Esophagus squamous epithelium (tissue), 5 donors: ENCODE measurements around the gene RABGAP1. TPM values are rescaled to one million over a fixed set of nuclear protein-coding genes. Genes with fewer than 3 reads are reported as not detected.

Experiments
- DNase-seq: peaks from one replicate; lab custom pipeline; 2025; lab: John Stamatoyannopoulos, UW
- H3K27ac ChIP-seq, 4 donors: fragments of 200-600 bp; sonication (generic); one replicate each; pipeline ENCODE4 v1.5.1; 2016 to 2019; ENCODE audit warnings: mild to moderate bottlenecking in 1 of 4
- H3K27me3 ChIP-seq, 4 donors: fragments of 200-600 bp; sonication (generic); 1 replicate in 3 of 4; 2 replicates in 1 of 4; pipeline versions ENCODE4 v1.5.1 to v1.6.0; 2017 to 2021; ENCODE audit warnings: antibody characterized with exemption in 1 of 4
- H3K36me3 ChIP-seq, 3 donors: fragments of 200-600 bp; sonication (generic); one replicate each; pipeline ENCODE4 v1.5.1; 2016 to 2019
- H3K4me1 ChIP-seq, 3 donors: fragments of 200-600 bp; sonication (generic); one replicate each; pipeline ENCODE4 v1.5.1; 2017 to 2019
- H3K4me3 ChIP-seq, 4 donors: fragments of 200-600 bp; sonication (generic); 1 replicate in 3 of 4; 2 replicates in 1 of 4; pipeline ENCODE4 v1.5.1; 2016 to 2019; ENCODE audit warnings: mild to moderate bottlenecking in 2 of 4, moderate library complexity in 1 of 4
- H3K9me3 ChIP-seq, 3 donors: fragments of 200-600 bp; sonication (generic); one replicate each; pipeline ENCODE4 v1.5.1; 2016 to 2019
- POLR2A ChIP-seq, 4 donors: fragments of 450-650 bp; IDR thresholded peaks; one replicate each; pipeline ENCODE4 v1.6.1; 2017; ENCODE audit warnings: antibody characterized with exemption in 4 of 4, mild to moderate bottlenecking in 4 of 4, moderate library complexity in 3 of 4
- WGBS, 2 donors: methylation state at CpG; one replicate each; pipeline ENCODE4 v1.1.5; 2018; 5-methylcytosine and 5-hydroxymethylcytosine counted together
- intact Hi-C: fragments of 100-400 bp; cut with DNase I; formaldehyde crosslinking; loops from one replicate; pipeline ENCODE4 v1.15.0; 2022
- total RNA-seq, 4 donors: library from RNA; depleted of rRNA; stranded (reverse); fragments of >200 nt; gene quantifications; one replicate each; pipeline ENCODE4 v1.1.0, GENCODE V29; 2016
- TF ChIP-seq, protein P1 (sequence below), 6 experiments: fragments of 450-650 bp in 4 of 6; fragments of 200-600 bp in 2 of 6; sonication (generic) in 2 of 6; IDR thresholded peaks; one replicate each; pipeline ENCODE4 v1.5.1; 2016 to 2019; ENCODE audit warnings: antibody characterized with exemption in 6 of 6, mild to moderate bottlenecking in 4 of 6, moderate library complexity in 4 of 6
- donor health status: DM: yes; HTN: yes; CAD: no.

Gene RABGAP1
- total RNA-seq, 4 donors from 2014 or later: 28.4 to 57.4 (median 33.6) TPM

DNA sequence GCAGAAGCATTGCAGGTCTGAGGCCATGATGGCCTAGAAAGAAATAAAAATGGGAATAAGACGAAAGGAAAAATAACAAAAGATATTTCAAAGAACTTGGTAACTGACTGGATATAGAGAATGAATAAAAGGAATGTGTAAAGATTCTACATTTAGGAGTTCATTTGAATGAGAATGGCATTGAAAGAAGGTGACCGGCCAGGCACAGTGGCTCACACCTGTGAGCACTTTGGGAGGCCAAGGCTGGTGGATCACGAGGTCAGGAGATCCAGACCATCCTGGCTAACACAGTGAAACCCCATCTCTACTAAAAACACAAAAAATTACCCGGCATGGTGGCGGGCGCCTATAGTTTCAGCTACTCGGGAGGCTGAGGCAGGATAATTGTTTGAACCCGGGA is 18.1 kb upstream of the RABGAP1 start:
- no peak for TF ChIP-seq POLR2A (IDR thresholded peaks at IDR 0.05)
- TF ChIP-seq, protein P1, sequence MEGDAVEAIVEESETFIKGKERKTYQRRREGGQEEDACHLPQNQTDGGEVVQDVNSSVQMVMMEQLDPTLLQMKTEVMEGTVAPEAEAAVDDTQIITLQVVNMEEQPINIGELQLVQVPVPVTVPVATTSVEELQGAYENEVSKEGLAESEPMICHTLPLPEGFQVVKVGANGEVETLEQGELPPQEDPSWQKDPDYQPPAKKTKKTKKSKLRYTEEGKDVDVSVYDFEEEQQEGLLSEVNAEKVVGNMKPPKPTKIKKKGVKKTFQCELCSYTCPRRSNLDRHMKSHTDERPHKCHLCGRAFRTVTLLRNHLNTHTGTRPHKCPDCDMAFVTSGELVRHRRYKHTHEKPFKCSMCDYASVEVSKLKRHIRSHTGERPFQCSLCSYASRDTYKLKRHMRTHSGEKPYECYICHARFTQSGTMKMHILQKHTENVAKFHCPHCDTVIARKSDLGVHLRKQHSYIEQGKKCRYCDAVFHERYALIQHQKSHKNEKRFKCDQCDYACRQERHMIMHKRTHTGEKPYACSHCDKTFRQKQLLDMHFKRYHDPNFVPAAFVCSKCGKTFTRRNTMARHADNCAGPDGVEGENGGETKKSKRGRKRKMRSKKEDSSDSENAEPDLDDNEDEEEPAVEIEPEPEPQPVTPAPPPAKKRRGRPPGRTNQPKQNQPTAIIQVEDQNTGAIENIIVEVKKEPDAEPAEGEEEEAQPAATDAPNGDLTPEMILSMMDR (IDR thresholded peaks at IDR 0.05): no peak
- intact Hi-C loops: no loop called here
- no peak overlapping the region for H3K27ac ChIP-seq
- H3K27me3 ChIP-seq: no peaks in the 10 kb centered on the region
- no peaks in the 10 kb centered on the region for H3K9me3 ChIP-seq
- no peak overlapping the region for H3K4me3 ChIP-seq
- H3K36me3 ChIP-seq: peaks cover 0 to 43% (median 6%) of the 10 kb centered on the region in 3 donors
- no peaks in the 10 kb centered on the region for H3K4me1 ChIP-seq
- DNase-seq: no peak
- WGBS, 2 donors: 95 to 97% methylated on average over 7 to 8 of the region's 8 CpGs

DNA sequence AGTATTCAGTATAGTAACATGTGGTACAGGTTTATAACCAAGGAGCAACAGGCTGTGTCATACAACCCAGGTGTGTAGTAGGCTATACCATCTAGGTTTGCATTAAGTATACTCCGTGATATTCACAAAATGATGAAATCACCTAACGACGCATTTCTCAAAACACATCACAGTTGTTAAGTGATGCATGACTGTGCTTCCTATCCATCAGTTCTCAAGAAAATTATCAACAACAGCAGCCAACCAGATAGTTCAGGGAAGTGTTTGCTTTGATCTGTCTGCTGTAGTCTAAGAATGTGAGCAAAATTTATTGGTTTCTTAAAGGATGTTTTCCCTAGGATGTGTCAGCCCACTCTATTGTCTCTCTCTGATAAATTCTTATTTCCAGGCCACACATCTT is 16.9 kb upstream of the RABGAP1 start:
- Histone ChIP-seq H3K36me3 (peaks cover 0 to 36% (median 0%) of the 10 kb centered on the region in 3 donors), H3K4me3 (no peak overlapping the region), H3K27me3 (no peaks in the 10 kb centered on the region), H3K9me3 (no peaks in the 10 kb centered on the region), H3K4me1 (peaks cover 0 to under 1% (median 0%) of the 10 kb centered on the region in 3 donors), H3K27ac (no peak overlapping the region)
- 80 to 87% methylated on average over 3 of the region's 3 CpGs for WGBS, 2 donors
- TF ChIP-seq, protein P1 (IDR thresholded peaks at IDR 0.05): no peak
- no peak for TF ChIP-seq POLR2A (IDR thresholded peaks at IDR 0.05)
- DNase-seq: no peak
- intact Hi-C loops: no loop called here

DNA sequence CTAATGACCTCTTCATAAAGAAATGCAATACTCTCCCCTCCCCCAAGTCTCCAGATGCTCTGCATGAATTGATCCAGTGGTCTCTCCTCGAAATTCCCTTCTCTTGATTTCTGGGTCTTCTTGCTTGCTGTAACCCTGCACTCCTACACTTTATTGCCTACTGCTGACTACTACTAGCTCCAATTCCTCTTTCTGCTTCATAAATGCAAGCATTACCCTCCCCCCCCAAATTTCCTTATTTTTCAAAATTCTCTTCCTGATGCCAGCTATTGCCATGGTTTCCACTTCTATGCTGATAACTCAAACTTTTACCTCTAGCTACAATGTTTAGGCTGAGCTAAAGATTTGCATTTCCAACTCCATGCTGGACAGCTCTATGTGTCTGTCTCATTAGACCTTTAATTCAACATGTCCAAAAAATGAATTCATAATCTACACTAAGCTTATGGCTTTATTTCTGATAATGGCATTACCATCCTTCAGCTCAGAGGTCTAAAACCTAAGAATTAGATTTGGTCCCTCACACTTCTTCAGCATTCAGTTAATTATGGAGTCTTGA is 10.9 kb upstream of the RABGAP1 start:
- Histone ChIP-seq H3K4me1 (peaks cover 16 to 40% (median 30%) of the 10 kb centered on the region in 3 donors), H3K27me3 (no peaks in the 10 kb centered on the region), H3K9me3 (no peaks in the 10 kb centered on the region), H3K27ac (no peak overlapping the region), H3K36me3 (peaks cover 0 to 8% (median 0%) of the 10 kb centered on the region in 3 donors), H3K4me3 (peak overlapping the region in 1 of 4 donors; percentile 73)
- DNase-seq: no peak
- intact Hi-C loops: no loop called here
- TF ChIP-seq, protein P1 (IDR thresholded peaks at IDR 0.05): no peak
- no peak for TF ChIP-seq POLR2A (IDR thresholded peaks at IDR 0.05)
- 75 to 87% methylated on average over 1 of the region's 1 CpG for WGBS, 2 donors

DNA sequence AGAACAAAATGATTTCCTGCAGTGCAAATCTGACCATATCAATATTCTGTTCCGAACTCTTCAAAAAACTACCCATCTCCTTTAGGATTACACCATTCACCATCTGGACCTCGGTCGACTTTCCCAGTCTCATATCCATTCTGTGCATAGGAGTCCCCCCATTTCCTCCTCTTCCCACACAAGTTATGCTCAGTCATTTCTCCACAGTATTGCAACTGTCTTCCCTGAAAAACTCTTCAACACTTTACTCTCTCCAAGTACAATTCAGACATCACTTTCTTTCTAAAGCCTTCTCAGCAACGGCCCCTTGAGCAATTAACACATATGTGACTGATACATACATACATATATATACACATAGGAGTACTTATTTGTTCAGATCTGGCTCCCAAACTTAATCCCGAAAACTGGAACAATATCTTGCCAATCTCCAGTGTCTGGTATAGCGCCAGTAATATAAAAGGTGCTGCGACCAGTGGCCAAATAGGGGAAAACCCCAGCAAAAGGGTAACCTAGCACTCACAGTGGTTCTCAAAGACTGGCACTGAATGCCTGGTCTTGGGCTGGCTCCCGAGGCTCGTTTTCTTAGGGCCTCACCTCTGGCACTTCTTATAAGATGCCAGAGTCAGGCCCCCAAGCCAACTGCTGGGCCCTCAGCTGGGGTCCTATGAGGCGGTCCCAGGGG is 10.1 kb upstream of the RABGAP1 start:
- Histone ChIP-seq H3K36me3 (peaks cover 0 to 6% (median 0%) of the 10 kb centered on the region in 3 donors), H3K27me3 (no peaks in the 10 kb centered on the region), H3K4me3 (peak overlapping the region; percentile 73 to 96 (median 88)), H3K27ac (peak overlapping the region; percentile 85 to 92 (median 89)), H3K9me3 (no peaks in the 10 kb centered on the region), H3K4me1 (peaks cover 16 to 44% (median 30%) of the 10 kb centered on the region in 3 donors)
- no peak for DNase-seq
- TF ChIP-seq POLR2A (IDR thresholded peaks at IDR 0.05): no peak
- TF ChIP-seq, protein P1 (IDR thresholded peaks at IDR 0.05): no peak
- 27 to 30% methylated on average over 9 of the region's 10 CpGs for WGBS, 2 donors
- intact Hi-C loops: no loop called here
